Keratinocyte (primary cell): ENCODE measurements around the gene INHA. TPM values are rescaled to one million over a fixed set of nuclear protein-coding genes. Genes with fewer than 3 reads are reported as not detected.

ENCODE experiments used
- DNase-seq: peaks from one replicate; pipeline ENCODE4 v3.0.0-alpha.2; 2011; ENCODE audit warnings: low read depth, missing footprints, low spot score
- FAIRE-seq: peaks from 2 replicates; lab custom pipeline; 2011; peaks lifted over from hg19 to GRCh38; lab: Jason Lieb, UNC
- H2AFZ ChIP-seq: 2 replicates; pipeline ENCODE4 v1.6.0; 2012; ENCODE audit warnings: low read length, control low read depth, inconsistent platforms; ENCODE audit not compliant: control insufficient read depth
- H3K27ac ChIP-seq: 2 replicates; pipeline ENCODE4 v1.5.1; 2011; ENCODE audit warnings: low read length; ENCODE audit not compliant: control insufficient read depth, insufficient read depth
- H3K27me3 ChIP-seq: 3 replicates; pipeline ENCODE4 v1.6.0; 2011; ENCODE audit warnings: low read length; ENCODE audit not compliant: control insufficient read depth, insufficient read depth; ENCODE audit errors: extremely low read depth
- H3K36me3 ChIP-seq, 2 experiments: 2 replicates in 1 of 2; 3 replicates in 1 of 2; pipeline ENCODE4 v1.5.1; 2011; ENCODE audit warnings: low read length in 2 of 2, mild to moderate bottlenecking in 1 of 2; ENCODE audit not compliant: control insufficient read depth in 2 of 2, insufficient read depth in 2 of 2; ENCODE audit errors: extremely low read depth in 1 of 2
- H3K4me1 ChIP-seq: 3 replicates; pipeline ENCODE4 v1.5.1; 2011; ENCODE audit warnings: low read length; ENCODE audit not compliant: control insufficient read depth, insufficient read depth; ENCODE audit errors: extremely low read depth
- H3K4me2 ChIP-seq: 3 replicates; pipeline ENCODE4 v1.6.0; 2011; ENCODE audit warnings: low read depth, low read length; ENCODE audit not compliant: control insufficient read depth, insufficient read depth; ENCODE audit errors: extremely low read depth
- H3K4me3 ChIP-seq, 3 experiments: fragments of 200-600 bp in 1 of 3; sonication (generic) in 1 of 3; 2 replicates in 2 of 3; 3 replicates in 1 of 3; pipeline ENCODE4 v1.5.1; 2011 to 2016; ENCODE audit warnings: low read length in 3 of 3, mild to moderate bottlenecking in 3 of 3, control low read depth in 2 of 3, inconsistent platforms in 1 of 3, low read depth in 1 of 3, mixed read lengths in 1 of 3, mixed run types in 1 of 3, moderate library complexity in 1 of 3; ENCODE audit not compliant: control insufficient read depth in 2 of 3, insufficient read depth in 2 of 3; ENCODE audit errors: extremely low read depth in 1 of 3
- H3K79me2 ChIP-seq: 2 replicates; pipeline ENCODE4 v1.6.0; 2012; ENCODE audit warnings: low read length; ENCODE audit not compliant: control insufficient read depth, insufficient read depth
- H3K9ac ChIP-seq: 3 replicates; pipeline ENCODE4 v1.6.0; 2011; ENCODE audit warnings: low read length; ENCODE audit not compliant: control insufficient read depth, insufficient read depth; ENCODE audit errors: extremely low read depth
- H3K9me1 ChIP-seq: 3 replicates; pipeline ENCODE4 v1.6.0; 2011; ENCODE audit warnings: low read length; ENCODE audit not compliant: control insufficient read depth, insufficient read depth; ENCODE audit errors: extremely low read depth
- H3K9me3 ChIP-seq: 2 replicates; pipeline ENCODE4 v1.5.1; 2012; ENCODE audit warnings: low read depth, low read length; ENCODE audit not compliant: control insufficient read depth
- H4K20me1 ChIP-seq: 3 replicates; pipeline ENCODE4 v1.6.0; 2011; ENCODE audit warnings: low read length; ENCODE audit not compliant: control insufficient read depth, insufficient read depth; ENCODE audit errors: extremely low read depth
- EZH2 ChIP-seq: IDR thresholded peaks from one replicate; pipeline ENCODE4 v1.6.1; 2012; ENCODE audit warnings: inconsistent platforms, mild to moderate bottlenecking, low read length, moderate library complexity
- dilution Hi-C: fragments of 300-500 bp; cut with MboI; formaldehyde crosslinking; loops from one replicate; pipeline ENCODE4 v1.7.0; 2020; ENCODE audit warnings: low sequenced_read_pairs; ENCODE audit not compliant: extremely low pct_ligation_motif_present
- polyA plus RNA-seq, 5 experiments: library from polyadenylated mRNA; depleted of rRNA in 3 of 5; stranded (reverse) in 3 of 5; stranded (forward) in 1 of 5; unstranded in 1 of 5; fragments of >200 nt; gene quantifications; 1 replicate in 1 of 5; 2 replicates in 3 of 5; 3 replicates in 1 of 5; pipeline versions ENCODE4 v1.2.1 to v1.2.3, GENCODE V29; 2011 to 2012; ENCODE audit warnings: missing spikeins in 2 of 5, low read depth in 1 of 5, low replicate concordance in 1 of 5
- TF ChIP-seq, protein P1 (sequence below), 3 experiments: IDR thresholded peaks in 1 of 3; conservative IDR thresholded peaks in 1 of 3; optimal IDR thresholded peaks in 1 of 3; 2 replicates in 2 of 3; 3 replicates in 1 of 3; pipeline versions ENCODE3 to v1.5.1; 2011; ENCODE audit warnings: low read length in 3 of 3, mild to moderate bottlenecking in 3 of 3, moderate library complexity in 2 of 3, control low read depth in 1 of 3, inconsistent platforms in 1 of 3; ENCODE audit not compliant: insufficient read depth in 2 of 3; ENCODE audit errors: extremely low read depth in 1 of 3

Gene INHA
- polyA plus RNA-seq, 1 donor (not counting 4 experiments of a cell fraction or from before 2014, with no cell fraction given): 0.18 TPM

DNA sequence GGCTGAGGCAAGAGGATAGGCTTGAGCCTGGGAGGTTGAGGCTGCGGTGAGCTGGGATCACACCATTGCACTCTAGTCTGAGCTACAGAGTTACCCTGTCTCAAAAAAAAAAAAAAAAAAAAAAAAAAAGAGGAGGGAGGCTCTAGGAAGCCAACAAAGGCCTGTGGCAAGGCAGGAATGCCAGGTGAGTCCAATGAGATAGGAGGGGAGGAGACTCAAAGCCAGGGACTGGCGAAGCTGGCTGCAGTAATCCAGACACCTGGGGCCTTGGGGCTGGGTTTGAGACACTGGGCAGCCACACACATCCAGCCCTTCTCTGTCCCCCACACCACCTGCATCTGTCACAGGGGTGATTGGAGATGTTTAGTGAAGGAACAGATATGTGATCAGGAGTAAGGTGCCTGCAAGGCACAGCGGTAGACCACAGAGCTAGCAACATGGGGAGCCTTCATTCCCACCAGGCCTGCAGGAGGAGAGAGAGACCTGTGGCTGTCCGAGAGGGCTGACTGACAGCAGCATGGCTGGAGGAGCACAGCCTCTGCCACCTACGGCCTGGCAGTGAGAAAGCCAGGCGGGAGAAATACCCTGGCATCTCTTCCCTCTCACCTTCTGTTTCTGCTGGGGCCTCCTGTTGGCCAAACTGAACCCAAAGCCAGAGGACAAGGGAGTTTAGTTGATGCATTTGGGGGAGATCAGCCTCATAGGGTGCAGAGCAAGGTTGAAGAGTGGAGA, 38.0 kb upstream of the INHA start:
- Histone ChIP-seq H3K4me3 (no peak overlapping the region), H3K36me3 (peaks cover 4 to 5% of the 10 kb centered on the region in 2 experiments), H3K27ac (no peak overlapping the region), H3K9me1 (no peaks in the 10 kb centered on the region), H3K27me3 (peaks cover 17% of the 10 kb centered on the region), H2AFZ (no peak overlapping the region), H3K9ac (no peak overlapping the region), H3K9me3 (no peaks in the 10 kb centered on the region), H4K20me1 (peaks cover 3% of the 10 kb centered on the region), H3K79me2 (peaks cover 2% of the 10 kb centered on the region), H3K4me1 (peaks cover 10% of the 10 kb centered on the region), H3K4me2 (no peak overlapping the region)
- no peak for FAIRE-seq
- DNase-seq: no peak
- dilution Hi-C loops: no loop called here
- TF ChIP-seq EZH2: no peak
- TF ChIP-seq, protein P1, sequence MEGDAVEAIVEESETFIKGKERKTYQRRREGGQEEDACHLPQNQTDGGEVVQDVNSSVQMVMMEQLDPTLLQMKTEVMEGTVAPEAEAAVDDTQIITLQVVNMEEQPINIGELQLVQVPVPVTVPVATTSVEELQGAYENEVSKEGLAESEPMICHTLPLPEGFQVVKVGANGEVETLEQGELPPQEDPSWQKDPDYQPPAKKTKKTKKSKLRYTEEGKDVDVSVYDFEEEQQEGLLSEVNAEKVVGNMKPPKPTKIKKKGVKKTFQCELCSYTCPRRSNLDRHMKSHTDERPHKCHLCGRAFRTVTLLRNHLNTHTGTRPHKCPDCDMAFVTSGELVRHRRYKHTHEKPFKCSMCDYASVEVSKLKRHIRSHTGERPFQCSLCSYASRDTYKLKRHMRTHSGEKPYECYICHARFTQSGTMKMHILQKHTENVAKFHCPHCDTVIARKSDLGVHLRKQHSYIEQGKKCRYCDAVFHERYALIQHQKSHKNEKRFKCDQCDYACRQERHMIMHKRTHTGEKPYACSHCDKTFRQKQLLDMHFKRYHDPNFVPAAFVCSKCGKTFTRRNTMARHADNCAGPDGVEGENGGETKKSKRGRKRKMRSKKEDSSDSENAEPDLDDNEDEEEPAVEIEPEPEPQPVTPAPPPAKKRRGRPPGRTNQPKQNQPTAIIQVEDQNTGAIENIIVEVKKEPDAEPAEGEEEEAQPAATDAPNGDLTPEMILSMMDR (optimal IDR thresholded peaks at IDR 0.05 in 1 of 3, IDR thresholded peaks at IDR 0.05 in 1 of 3, conservative IDR thresholded peaks at IDR 0.05 in 1 of 3; ENCODE audit: extremely low read depth in 1 of 3, insufficient read depth in 2 of 3, low read length in 3 of 3): no peak

DNA sequence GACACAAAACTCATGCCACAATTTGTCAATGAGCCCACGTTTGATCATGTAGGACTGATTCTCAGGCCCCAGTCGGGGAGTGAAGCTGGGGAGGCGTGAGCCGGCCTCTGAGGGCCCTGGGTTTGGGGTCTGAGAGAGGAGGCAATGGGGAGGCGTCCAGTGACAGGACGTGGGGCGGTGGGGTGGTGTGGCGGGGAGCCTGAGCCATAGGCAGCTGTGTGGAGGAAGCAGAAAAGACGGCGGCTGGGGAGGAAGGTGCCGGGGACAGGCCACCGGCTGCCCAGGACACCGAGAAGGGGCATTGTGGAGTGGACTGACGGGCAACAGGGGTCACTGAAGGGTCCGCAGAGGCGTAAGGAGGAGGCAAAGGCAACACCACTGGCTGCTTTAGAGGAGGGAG, 35.7 kb upstream of the INHA start:
- no peaks in the 10 kb centered on the region for H3K9me3 ChIP-seq
- peaks cover 20 to 23% of the 10 kb centered on the region in 2 experiments for H3K36me3 ChIP-seq
- H3K4me2 ChIP-seq: no peak overlapping the region
- H3K9me1 ChIP-seq: no peaks in the 10 kb centered on the region
- H2AFZ ChIP-seq: no peak overlapping the region
- H3K4me1 ChIP-seq: peaks cover 11% of the 10 kb centered on the region
- TF ChIP-seq EZH2: no peak
- TF ChIP-seq, protein P1 (optimal IDR thresholded peaks at IDR 0.05 in 1 of 3, IDR thresholded peaks at IDR 0.05 in 1 of 3, conservative IDR thresholded peaks at IDR 0.05 in 1 of 3; ENCODE audit: extremely low read depth in 1 of 3, insufficient read depth in 2 of 3, low read length in 3 of 3): no peak
- FAIRE-seq (no peak), DNase-seq (no peak)
- no peak overlapping the region for H3K9ac ChIP-seq
- peaks cover 7% of the 10 kb centered on the region for H4K20me1 ChIP-seq
- H3K79me2 ChIP-seq: peaks cover 21% of the 10 kb centered on the region
- H3K27me3 ChIP-seq: peaks cover 8% of the 10 kb centered on the region
- H3K27ac ChIP-seq: no peak overlapping the region
- dilution Hi-C loops: no loop called here
- no peak overlapping the region for H3K4me3 ChIP-seq
